GM20431 (cell line): ENCODE results near the gene TENM3.

ENCODE experiments used
- in situ Hi-C: fragments of 300-500 bp; cut with MseI, MboI; formaldehyde crosslinking; loops from one replicate; pipeline ENCODE4 v1.15.0; 2020; ENCODE audit warnings: low sequenced_read_pairs; ENCODE audit not compliant: unreplicated experiment

TENM3 gene

GRCh38 chr4:182745237-182745636, 502.0 kb downstream of the TENM3 start:
- in situ Hi-C loops, result no loop called here

GRCh38 chr4:182746876-182747275, 503.7 kb downstream of the TENM3 start:
- in situ Hi-C loops, result no loop called here

- in situ Hi-C loops, result no loop called here
These were observed 505.1 kb downstream of the TENM3 start for GRCh38 chr4:182748283-182748682.

GRCh38 chr4:182748949-182749348, 505.7 kb downstream of the TENM3 start:
- in situ Hi-C loops, result no loop called here

GRCh38 chr4:182749667-182750167, 506.5 kb downstream of the TENM3 start:
- in situ Hi-C loops, result no loop called here

- in situ Hi-C loops, result no loop called here
These were observed 509.1 kb downstream of the TENM3 start for GRCh38 chr4:182752158-182752910.

- in situ Hi-C loops, result no loop called here
These were observed 511.7 kb downstream of the TENM3 start for GRCh38 chr4:182754895-182755294.

GRCh38 chr4:182756161-182756690, 513.0 kb downstream of the TENM3 start:
- in situ Hi-C loops, result no loop called here

- in situ Hi-C loops, result no loop called here
These were observed 515.1 kb downstream of the TENM3 start for GRCh38 chr4:182758273-182758672.

- in situ Hi-C loops, result no loop called here
These were observed 517.4 kb downstream of the TENM3 start for GRCh38 chr4:182760551-182761043.

GRCh38 chr4:182764137-182764536, 520.9 kb downstream of the TENM3 start:
- in situ Hi-C loops, result no loop called here

GRCh38 chr4:182764642-182765041, 521.4 kb downstream of the TENM3 start:
- in situ Hi-C loops, result no loop called here

GRCh38 chr4:182765987-182766856, 523.0 kb downstream of the TENM3 start:
- in situ Hi-C loops, result no loop called here

- in situ Hi-C loops, result no loop called here
These were observed 523.7 kb downstream of the TENM3 start for GRCh38 chr4:182766857-182767250.

- in situ Hi-C loops, result no loop called here
These were observed 525.6 kb downstream of the TENM3 start for GRCh38 chr4:182768838-182769237.

GRCh38 chr4:182770259-182770995, 527.2 kb downstream of the TENM3 start:
- in situ Hi-C loops, result no loop called here

- in situ Hi-C loops, result no loop called here
These were observed 527.9 kb downstream of the TENM3 start for GRCh38 chr4:182770996-182771514.

GRCh38 chr4:182775075-182775474, 531.9 kb downstream of the TENM3 start:
- in situ Hi-C loops, result no loop called here

GRCh38 chr4:182776376-182777105, 533.3 kb downstream of the TENM3 start:
- in situ Hi-C loops, result no loop called here
